DMS153 treated with DMSO at 0.1 percent for 48 hours (cell line): ENCODE measurements around the gene CNTNAP4.

ENCODE experiments used
- DNase-seq: peaks from one replicate; lab custom pipeline; 2025; ENCODE audit not compliant: unreplicated experiment; lab: John Stamatoyannopoulos, UW

CNTNAP4 gene

DNA sequence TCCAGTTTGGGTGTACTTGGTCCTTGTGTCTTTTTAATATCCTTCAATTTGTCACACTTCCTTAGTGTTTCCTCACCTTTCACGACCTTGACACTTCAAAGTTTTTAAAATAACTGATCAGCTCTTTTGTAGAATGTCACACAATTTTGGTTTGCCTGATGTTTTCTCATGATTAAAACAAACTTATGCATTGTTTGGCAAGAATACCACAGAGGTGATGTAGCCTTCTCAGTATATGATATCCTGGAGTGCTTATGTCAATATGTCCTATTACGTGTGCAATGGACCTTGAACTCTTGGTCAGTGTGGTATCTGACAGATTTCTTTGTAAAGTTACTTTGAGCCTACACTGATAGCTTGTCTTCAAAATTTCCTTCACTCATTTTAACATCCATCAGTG lies 297.4 kb downstream of the CNTNAP4 start:
- no peak for DNase-seq

- no peak for DNase-seq
Measured at GRCh38 chr16:76576526-76576925, 299.3 kb downstream of the CNTNAP4 start.

DNA sequence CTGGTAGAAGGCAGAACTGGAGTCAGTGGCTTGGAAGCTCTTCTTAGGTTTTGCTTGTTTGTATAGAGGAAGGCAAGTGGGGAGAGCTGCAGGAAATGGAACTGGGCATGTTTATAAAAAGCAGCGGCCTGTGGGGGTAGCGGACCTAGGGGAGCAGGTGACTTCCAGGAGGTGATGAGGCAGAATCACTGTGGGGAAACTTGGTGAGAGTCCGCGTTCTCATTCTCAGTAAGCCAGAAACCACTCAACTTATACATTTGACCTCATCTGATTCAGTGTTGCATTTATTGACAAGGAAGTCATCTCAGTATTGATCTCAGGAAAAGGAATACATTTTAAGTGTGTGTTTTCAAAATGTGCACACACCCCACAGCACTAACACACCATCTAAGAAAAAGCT lies 299.8 kb downstream of the CNTNAP4 start:
- peak; percentile 28 for DNase-seq

- DNase-seq = no peak
Measured at GRCh38 chr16:76579277-76579922, 302.2 kb downstream of the CNTNAP4 start.

DNA sequence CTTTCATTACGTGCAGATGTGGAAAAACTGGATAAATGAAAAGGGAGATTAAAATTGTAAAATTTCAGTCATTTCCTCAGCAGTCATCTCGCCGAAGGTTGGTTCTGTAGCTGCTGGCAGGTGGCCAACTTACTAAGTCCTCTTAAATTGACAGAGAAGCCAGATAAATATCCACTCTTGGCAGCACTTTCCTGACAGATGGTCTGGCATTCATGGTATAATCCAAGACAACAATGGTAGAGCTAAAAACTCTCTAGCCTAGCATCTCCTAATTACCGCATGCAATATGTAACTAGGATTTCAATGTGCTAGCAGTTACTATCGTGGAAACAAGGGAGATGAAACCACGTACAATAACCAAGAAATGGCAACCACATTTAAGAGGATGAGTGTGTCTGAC lies 306.3 kb downstream of the CNTNAP4 start:
- peak; percentile 89 for DNase-seq

- DNase-seq = no peak
Measured at GRCh38 chr16:76583945-76584344, 306.7 kb downstream of the CNTNAP4 start.

DNA sequence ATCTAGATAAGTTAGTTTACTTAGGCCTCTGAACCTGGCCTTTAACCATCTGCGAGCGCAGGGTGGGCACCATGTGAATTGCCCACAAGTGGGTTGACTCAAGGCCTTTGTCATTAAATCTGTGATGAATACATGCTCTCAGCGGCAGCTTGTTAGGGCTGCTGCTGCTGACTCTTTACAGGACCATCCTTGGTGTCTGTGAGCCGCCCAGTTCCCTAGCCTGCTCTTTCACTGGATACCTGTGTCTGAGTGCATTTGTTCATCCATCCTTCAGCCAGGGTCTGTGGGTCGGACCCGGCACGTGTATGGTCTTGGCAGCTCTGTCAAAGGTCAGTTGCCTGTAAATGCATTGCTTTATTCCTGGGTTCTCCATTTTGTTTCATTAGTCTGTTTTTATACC lies 321.3 kb downstream of the CNTNAP4 start:
- no peak for DNase-seq

DNA sequence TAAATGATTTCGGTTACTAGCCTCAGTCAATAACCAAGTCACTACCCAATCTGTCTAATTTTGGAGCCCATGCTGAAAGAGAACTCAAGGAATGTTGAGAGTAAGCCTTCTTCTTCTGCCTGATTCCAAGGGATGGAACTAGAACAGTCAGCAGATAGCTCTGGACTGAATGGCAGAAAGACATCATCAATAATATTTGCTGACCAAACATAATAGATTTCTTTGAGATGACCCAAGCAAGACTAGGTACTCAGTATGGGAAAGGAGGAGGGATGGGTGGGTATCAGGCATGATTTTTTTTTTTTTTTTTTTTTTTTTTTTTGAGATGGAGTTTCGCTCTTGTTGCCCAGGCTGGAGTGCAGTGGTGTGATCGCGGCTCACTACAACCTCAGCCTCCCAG lies 330.1 kb downstream of the CNTNAP4 start:
- DNase-seq = no peak
